Measurements from ENCODE around the gene DHX40. TPM values are rescaled to one million over a fixed set of nuclear protein-coding genes. Genes with fewer than 3 reads are reported as not detected.
A peak's percentile ranks its signal among the peaks of the same experiment; 100 is the strongest.

The DHX40 gene
- total and polyA plus RNA-seq, 10 donors: 9.3 to 33.5 (median 25.4) TPM

- Histone ChIP-seq H3K27me3 (replicated peaks in 1 of 7) (no peaks in the 10 kb centered on the region), H3K36me3 (no peaks in the 10 kb centered on the region), H3K4me3 (peak overlapping the region; percentile 59 to 95 (median 86)), H3K4me1 (peaks cover 36 to 52% (median 43%) of the 10 kb centered on the region in 6 donors), H3K27ac (peak overlapping the region; percentile 94 to 100 (median 98)), H3K9me3 (no peaks in the 10 kb centered on the region)
- no peak for TF ChIP-seq POLR2AphosphoS5 (IDR thresholded peaks at IDR 0.05)
- TF ChIP-seq, protein P1, sequence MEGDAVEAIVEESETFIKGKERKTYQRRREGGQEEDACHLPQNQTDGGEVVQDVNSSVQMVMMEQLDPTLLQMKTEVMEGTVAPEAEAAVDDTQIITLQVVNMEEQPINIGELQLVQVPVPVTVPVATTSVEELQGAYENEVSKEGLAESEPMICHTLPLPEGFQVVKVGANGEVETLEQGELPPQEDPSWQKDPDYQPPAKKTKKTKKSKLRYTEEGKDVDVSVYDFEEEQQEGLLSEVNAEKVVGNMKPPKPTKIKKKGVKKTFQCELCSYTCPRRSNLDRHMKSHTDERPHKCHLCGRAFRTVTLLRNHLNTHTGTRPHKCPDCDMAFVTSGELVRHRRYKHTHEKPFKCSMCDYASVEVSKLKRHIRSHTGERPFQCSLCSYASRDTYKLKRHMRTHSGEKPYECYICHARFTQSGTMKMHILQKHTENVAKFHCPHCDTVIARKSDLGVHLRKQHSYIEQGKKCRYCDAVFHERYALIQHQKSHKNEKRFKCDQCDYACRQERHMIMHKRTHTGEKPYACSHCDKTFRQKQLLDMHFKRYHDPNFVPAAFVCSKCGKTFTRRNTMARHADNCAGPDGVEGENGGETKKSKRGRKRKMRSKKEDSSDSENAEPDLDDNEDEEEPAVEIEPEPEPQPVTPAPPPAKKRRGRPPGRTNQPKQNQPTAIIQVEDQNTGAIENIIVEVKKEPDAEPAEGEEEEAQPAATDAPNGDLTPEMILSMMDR (IDR thresholded peaks at IDR 0.05 in 8 of 11, conservative IDR thresholded peaks at IDR 0.05 in 3 of 11): no peak
- no peak for TF ChIP-seq POLR2A (IDR thresholded peaks at IDR 0.05)
- intact Hi-C loops (cut with DNase I; ENCODE audit: low total_unique reads): no loop called here
- 0 to 1% (median 1%) methylated on average over 9 to 11 of the region's 11 CpGs for WGBS, 5 donors
- DNase-seq: no peak
Observed at GRCh38 chr17:59619035-59619297, 53.6 kb downstream of the DHX40 start.

- 0 to 1% (median 0%) methylated on average over 29 to 65 of the region's 65 CpGs for WGBS, 5 donors
- intact Hi-C loops (cut with DNase I; ENCODE audit: low total_unique reads): no loop called here
Observed at GRCh38 chr17:59619298-59620063, 54.1 kb downstream of the DHX40 start, which contains the start of gene CLTC. Gene CLTC, plus strand, starts transcription at chr17:59619895. Its CDS starts 237 bp downstream, at chr17:59620132.

DNA sequence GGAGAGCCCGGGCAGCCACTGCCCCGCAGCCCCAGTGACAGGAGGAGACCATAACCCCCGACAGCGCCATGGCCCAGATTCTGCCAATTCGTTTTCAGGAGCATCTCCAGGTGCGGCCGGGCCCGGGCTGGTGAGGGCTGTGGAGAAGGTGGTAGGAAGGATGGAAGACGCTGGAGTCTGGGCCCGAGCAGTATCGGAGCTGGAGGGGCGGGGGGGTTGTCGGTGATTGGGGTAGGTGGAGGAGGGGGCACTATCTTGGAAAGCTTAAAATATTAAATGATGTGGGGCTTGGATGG is 54.6 kb downstream of the DHX40 start:
- WGBS, 5 donors: 0 to 2% (median 0%) methylated on average over 13 of the region's 13 CpGs
- Histone ChIP-seq H3K4me1 (peaks cover 45 to 63% (median 53%) of the 10 kb centered on the region in 6 donors), H3K9me3 (no peaks in the 10 kb centered on the region), H3K36me3 (no peaks in the 10 kb centered on the region), H3K4me3 (peak overlapping the region; percentile 59 to 95 (median 86)), H3K27ac (peak overlapping the region; percentile 94 to 100 (median 98)), H3K27me3 (replicated peaks in 1 of 7) (no peaks in the 10 kb centered on the region)
- TF ChIP-seq POLR2AphosphoS5 (IDR thresholded peaks at IDR 0.05) (no peak), POLR2A (IDR thresholded peaks at IDR 0.05) (no peak)
- TF ChIP-seq, protein P1 (IDR thresholded peaks at IDR 0.05 in 8 of 11, conservative IDR thresholded peaks at IDR 0.05 in 3 of 11): no peak
- intact Hi-C loops (cut with DNase I; ENCODE audit: low total_unique reads): no loop called here
- DNase-seq: no peak

More at GRCh38 chr17:59619298-59620063, 54.1 kb downstream of the DHX40 start, which contains the start of gene CLTC:
- Histone ChIP-seq H3K36me3 (no peaks in the 10 kb centered on the region), H3K4me3 (peak within 1 kb of the TSS; percentile 59 to 95 (median 86)), H3K27me3 (replicated peaks in 1 of 7) (no peaks in the 10 kb centered on the region), H3K4me1 (peaks cover 40 to 57% (median 48%) of the 10 kb centered on the region in 6 donors), H3K27ac (peak within 1 kb of the TSS; percentile 94 to 100 (median 98)), H3K9me3 (no peaks in the 10 kb centered on the region)
- TF ChIP-seq POLR2A (IDR thresholded peaks at IDR 0.05): peak; percentile 72 to 97 (median 90)
- TF ChIP-seq POLR2AphosphoS5 (IDR thresholded peaks at IDR 0.05): peak; percentile 95 to 98 (median 97)
- TF ChIP-seq, protein P1 (IDR thresholded peaks at IDR 0.05 in 8 of 11, conservative IDR thresholded peaks at IDR 0.05 in 3 of 11): peak in 3 of 11 experiments; percentile 4 to 24 (median 17)
- DNase-seq: peak; percentile 99

- no peaks in the 10 kb centered on the region for H3K9me3 ChIP-seq
- intact Hi-C loops (cut with DNase I; ENCODE audit: low total_unique reads): no loop called here
Observed at GRCh38 chr17:59620518-59621259, 55.3 kb downstream of the DHX40 start.

More at GRCh38 chr17:59620518-59621259, 55.3 kb downstream of the DHX40 start:
- H3K36me3 ChIP-seq: no peaks in the 10 kb centered on the region
- peak overlapping the region; percentile 59 to 95 (median 86) for H3K4me3 ChIP-seq
- H3K27me3 ChIP-seq (replicated peaks in 1 of 7): no peaks in the 10 kb centered on the region
- DNase-seq: no peak
- H3K27ac ChIP-seq: peak overlapping the region; percentile 94 to 100 (median 98)
- TF ChIP-seq POLR2A (IDR thresholded peaks at IDR 0.05) (no peak), POLR2AphosphoS5 (IDR thresholded peaks at IDR 0.05) (peak in 1 of 3 donors; percentile 23)
- TF ChIP-seq, protein P1 (IDR thresholded peaks at IDR 0.05 in 8 of 11, conservative IDR thresholded peaks at IDR 0.05 in 3 of 11): no peak
- peaks cover 49 to 69% (median 59%) of the 10 kb centered on the region in 6 donors for H3K4me1 ChIP-seq
- WGBS, 5 donors: 2 to 4% (median 3%) methylated on average over 14 of the region's 14 CpGs
